K562 (cell line): ENCODE data around the gene CEP72. TPM values are rescaled to one million over a fixed set of nuclear protein-coding genes. Genes with fewer than 3 reads are reported as not detected.
A peak's percentile ranks its signal among the peaks of the same experiment; 100 is the strongest.

Experiments used
- CREBBP ChIP-seq: IDR thresholded peaks from one replicate; pipeline ENCODE4 v1.6.1; 2012; ENCODE audit warnings: low read depth, mild to moderate bottlenecking, control low read depth, inconsistent platforms, low read length
- ERF ChIP-seq: fragments of 450-650 bp; formaldehyde crosslinking; IDR thresholded peaks from 2 replicates; pipeline ENCODE4 v1.4.0; 2020; ENCODE audit warnings: mild to moderate bottlenecking, mixed read lengths
- EWSR1 ChIP-seq: fragments of 450-650 bp; IDR thresholded peaks from 2 replicates; pipeline ENCODE4 v1.6.1; 2018; ENCODE audit warnings: borderline replicate concordance, mild to moderate bottlenecking, low read depth, moderate library complexity; ENCODE audit not compliant: partially characterized antibody
- MYNN ChIP-seq, 2 experiments: sonication (generic); formaldehyde crosslinking in 1 of 2; IDR thresholded peaks; 2 replicates each; pipeline versions ENCODE4 v1.5.0 to v1.6.1; 2016 to 2020; ENCODE audit warnings: antibody characterized with exemption in 1 of 2, missing genetic modification reagents in 1 of 2
- RUNX1 ChIP-seq: sonication (generic); IDR thresholded peaks from 2 replicates; pipeline ENCODE4 v1.6.1; 2016; ENCODE audit warnings: antibody characterized with exemption, low read depth
- TRIM28 ChIP-seq: fragments of 450-650 bp; IDR thresholded peaks from 2 replicates; pipeline ENCODE4 v1.6.1; 2017
- ZBTB8A ChIP-seq: fragments of 450-650 bp; IDR thresholded peaks from 2 replicates; pipeline ENCODE4 v1.6.1; 2018; ENCODE audit warnings: mild to moderate bottlenecking, moderate library complexity; ENCODE audit not compliant: partially characterized antibody
- polyA plus RNA-seq, 8 experiments: library from polyadenylated mRNA; depleted of rRNA in 4 of 8; stranded (reverse) in 5 of 8; unstranded in 3 of 8; fragments of >200 nt; fragmentation: Nextera tagmentation in 2 of 8; fragmentation: Illumina TruSeq in 1 of 8; extraction: Ambion mirVana in 2 of 8; extraction: Trizol in 1 of 8; gene quantifications; 2 replicates each; pipeline versions ENCODE4 v1.2.1 to v1.2.3, GENCODE V29; 2011 to 2014; ENCODE audit warnings: inconsistent platforms in 1 of 8, missing spikeins in 1 of 8
- total RNA-seq, 7 experiments: library from RNA; depleted of rRNA in 6 of 7; stranded (reverse); fragments of >200 nt in 6 of 7; fragmentation: Illumina TruSeq in 2 of 7; extraction: Trizol in 2 of 7; gene quantifications; 2 replicates each; pipeline versions ENCODE4 v1.2.1 to v1.2.3, GENCODE V29; 2011 to 2021; ENCODE audit warnings: low replicate concordance in 1 of 7
- TF ChIP-seq, protein P1 (sequence below): fragments of 250-450 bp; sonication (Bioruptor Pico); IDR thresholded peaks from 2 replicates; pipeline ENCODE4 v1.5.0; 2021; ENCODE audit warnings: mild to moderate bottlenecking, borderline replicate concordance
- TF ChIP-seq, protein P2 (sequence below): sonication (generic); formaldehyde crosslinking; IDR thresholded peaks from 2 replicates; pipeline ENCODE4 v1.8.1; 2023; ENCODE audit warnings: mild to moderate bottlenecking, missing genetic modification reagents
- TF ChIP-seq, protein P3 (sequence below): fragments of 450-650 bp; IDR thresholded peaks from 2 replicates; pipeline ENCODE4 v1.6.1; 2018; ENCODE audit warnings: mild to moderate bottlenecking, low read depth; ENCODE audit not compliant: partially characterized antibody
- TF ChIP-seq, protein P4 (sequence below): fragments of 250-450 bp; sonication (Bioruptor Pico); IDR thresholded peaks from 2 replicates; pipeline ENCODE4 v1.4.0; 2020

The CEP72 gene
- total and polyA plus RNA-seq, 9 of the 15 experiments (the other 6 are each of a cell fraction or from before 2014, with no cell fraction given) = 0.89 to 38.1 (median 14.2) TPM

DNA sequence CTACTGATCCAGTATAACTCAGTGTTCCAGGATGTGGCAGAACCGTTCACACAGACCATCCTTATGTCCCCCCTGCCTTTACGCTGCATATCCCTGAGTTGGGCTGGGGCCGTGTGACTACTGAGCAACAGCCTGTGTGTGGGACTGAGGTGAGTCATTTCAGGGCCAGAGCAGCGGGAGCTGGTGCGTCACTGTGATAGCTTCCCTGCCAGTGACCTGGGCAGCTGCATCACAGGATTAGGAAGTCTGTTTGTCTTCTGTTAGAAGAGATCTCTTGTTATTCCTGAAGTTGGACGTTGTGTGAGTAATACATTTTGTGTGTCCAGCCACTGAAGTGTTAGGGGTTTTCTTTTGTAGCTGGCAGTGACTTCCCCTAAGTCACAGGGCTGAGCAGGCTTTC is 45.4 kb downstream of the CEP72 start (continued):
- TF ChIP-seq MYNN (IDR thresholded peaks at IDR 0.05) (peak; percentile 73; the same call in 1 of the 2 replicates), MYNN (CRISPR knock-in tag; IDR thresholded peaks at IDR 0.05) (no peak), ZBTB8A (no peak), TRIM28 (no peak), CREBBP (no peak), RUNX1 (peak; percentile 65; the same call in 1 of the 2 replicates), EWSR1 (no peak), ERF (CRISPR knock-in tag) (no peak)
- TF ChIP-seq, protein P1, sequence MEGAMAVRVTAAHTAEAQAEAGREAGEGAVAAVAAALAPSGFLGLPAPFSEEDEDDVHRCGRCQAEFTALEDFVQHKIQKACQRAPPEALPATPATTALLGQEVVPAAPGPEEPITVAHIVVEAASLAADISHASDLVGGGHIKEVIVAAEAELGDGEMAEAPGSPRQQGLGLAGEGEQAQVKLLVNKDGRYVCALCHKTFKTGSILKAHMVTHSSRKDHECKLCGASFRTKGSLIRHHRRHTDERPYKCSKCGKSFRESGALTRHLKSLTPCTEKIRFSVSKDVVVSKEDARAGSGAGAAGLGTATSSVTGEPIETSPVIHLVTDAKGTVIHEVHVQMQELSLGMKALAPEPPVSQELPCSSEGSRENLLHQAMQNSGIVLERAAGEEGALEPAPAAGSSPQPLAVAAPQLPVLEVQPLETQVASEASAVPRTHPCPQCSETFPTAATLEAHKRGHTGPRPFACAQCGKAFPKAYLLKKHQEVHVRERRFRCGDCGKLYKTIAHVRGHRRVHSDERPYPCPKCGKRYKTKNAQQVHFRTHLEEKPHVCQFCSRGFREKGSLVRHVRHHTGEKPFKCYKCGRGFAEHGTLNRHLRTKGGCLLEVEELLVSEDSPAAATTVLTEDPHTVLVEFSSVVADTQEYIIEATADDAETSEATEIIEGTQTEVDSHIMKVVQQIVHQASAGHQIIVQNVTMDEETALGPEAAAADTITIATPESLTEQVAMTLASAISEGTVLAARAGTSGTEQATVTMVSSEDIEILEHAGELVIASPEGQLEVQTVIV (CRISPR knock-in tag) = no peak
- TF ChIP-seq, protein P2, sequence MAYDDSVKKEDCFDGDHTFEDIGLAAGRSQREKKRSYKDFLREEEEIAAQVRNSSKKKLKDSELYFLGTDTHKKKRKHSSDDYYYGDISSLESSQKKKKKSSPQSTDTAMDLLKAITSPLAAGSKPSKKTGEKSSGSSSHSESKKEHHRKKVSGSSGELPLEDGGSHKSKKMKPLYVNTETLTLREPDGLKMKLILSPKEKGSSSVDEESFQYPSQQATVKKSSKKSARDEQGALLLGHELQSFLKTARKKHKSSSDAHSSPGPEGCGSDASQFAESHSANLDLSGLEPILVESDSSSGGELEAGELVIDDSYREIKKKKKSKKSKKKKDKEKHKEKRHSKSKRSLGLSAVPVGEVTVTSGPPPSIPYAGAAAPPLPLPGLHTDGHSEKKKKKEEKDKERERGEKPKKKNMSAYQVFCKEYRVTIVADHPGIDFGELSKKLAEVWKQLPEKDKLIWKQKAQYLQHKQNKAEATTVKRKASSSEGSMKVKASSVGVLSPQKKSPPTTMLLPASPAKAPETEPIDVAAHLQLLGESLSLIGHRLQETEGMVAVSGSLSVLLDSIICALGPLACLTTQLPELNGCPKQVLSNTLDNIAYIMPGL (CRISPR knock-in tag) = no peak
- TF ChIP-seq, protein P3, sequence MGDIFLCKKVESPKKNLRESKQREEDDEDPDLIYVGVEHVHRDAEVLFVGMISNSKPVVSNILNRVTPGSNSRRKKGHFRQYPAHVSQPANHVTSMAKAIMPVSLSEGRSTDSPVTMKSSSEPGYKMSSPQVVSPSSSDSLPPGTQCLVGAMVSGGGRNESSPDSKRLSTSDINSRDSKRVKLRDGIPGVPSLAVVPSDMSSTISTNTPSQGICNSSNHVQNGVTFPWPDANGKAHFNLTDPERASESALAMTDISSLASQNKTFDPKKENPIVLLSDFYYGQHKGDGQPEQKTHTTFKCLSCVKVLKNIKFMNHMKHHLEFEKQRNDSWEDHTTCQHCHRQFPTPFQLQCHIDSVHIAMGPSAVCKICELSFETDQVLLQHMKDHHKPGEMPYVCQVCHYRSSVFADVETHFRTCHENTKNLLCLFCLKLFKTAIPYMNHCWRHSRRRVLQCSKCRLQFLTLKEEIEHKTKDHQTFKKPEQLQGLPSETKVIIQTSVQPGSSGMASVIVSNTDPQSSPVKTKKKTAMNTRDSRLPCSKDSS = no peak
- TF ChIP-seq, protein P4, sequence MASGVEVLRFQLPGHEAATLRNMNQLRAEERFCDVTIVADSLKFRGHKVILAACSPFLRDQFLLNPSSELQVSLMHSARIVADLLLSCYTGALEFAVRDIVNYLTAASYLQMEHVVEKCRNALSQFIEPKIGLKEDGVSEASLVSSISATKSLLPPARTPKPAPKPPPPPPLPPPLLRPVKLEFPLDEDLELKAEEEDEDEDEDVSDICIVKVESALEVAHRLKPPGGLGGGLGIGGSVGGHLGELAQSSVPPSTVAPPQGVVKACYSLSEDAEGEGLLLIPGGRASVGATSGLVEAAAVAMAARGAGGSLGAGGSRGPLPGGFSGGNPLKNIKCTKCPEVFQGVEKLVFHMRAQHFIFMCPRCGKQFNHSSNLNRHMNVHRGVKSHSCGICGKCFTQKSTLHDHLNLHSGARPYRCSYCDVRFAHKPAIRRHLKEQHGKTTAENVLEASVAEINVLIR (CRISPR knock-in tag) = no peak
